Measurements from ENCODE around the gene LY9. TPM values are rescaled to one million over a fixed set of nuclear protein-coding genes. Genes with fewer than 3 reads are reported as not detected.

Gene LY9
- total RNA-seq, 1 experiment from 2014 or later, result not detected

- H3K27ac ChIP-seq (ENCODE audit: low read length), result no peak overlapping the region
- H3F3A ChIP-seq (ENCODE audit: low read length, unreplicated experiment), result no peaks in the 10 kb centered on the region
- peaks cover 11% of the 10 kb centered on the region for H3K4me1 ChIP-seq (ENCODE audit: insufficient read depth, low read length)
- H3K79me2 ChIP-seq (ENCODE audit: low read length), result no peaks in the 10 kb centered on the region
- intact Hi-C loops (cut with micrococcal nuclease), result no loop called here
- H3K4me3 ChIP-seq (ENCODE audit: low read length), result no peak overlapping the region
- DNase-seq, result no peak
- H3K9ac ChIP-seq (ENCODE audit: low read length), result no peak overlapping the region
- no peaks in the 10 kb centered on the region for H3K27me3 ChIP-seq (ENCODE audit: low read length)
- no peak overlapping the region for H3K4me2 ChIP-seq (ENCODE audit: low read length)
- no peak for ATAC-seq
- no peaks in the 10 kb centered on the region for H3K9me2 ChIP-seq (replicated peaks; ENCODE audit: low read length)
- H3K9me3 ChIP-seq (ENCODE audit: low read length), result no peaks in the 10 kb centered on the region
- H4K20me1 ChIP-seq (ENCODE audit: low read length), result no peaks in the 10 kb centered on the region
- BruUV-seq (replicated peaks), result no TSS peak
- ChIA-PET CTCF (no interaction called here), POLR2A (ENCODE audit: unreplicated experiment) (interaction anchor here (0.6 kb wide), 1 partner anchor 1704 kb away, joined by 3 read pairs; no protein-coding TSS in a partner anchor)
- TF ChIP-seq CTCF (conservative IDR thresholded peaks at IDR 0.05; ENCODE audit: low read depth, low read length) (no peak), EZH2 (IDR thresholded peaks at IDR 0.05; ENCODE audit: low read length, unreplicated experiment) (no peak), EZH2phosphoT487 (IDR thresholded peaks at IDR 0.05; ENCODE audit: borderline replicate concordance, low read length) (no peak)
- no peak overlapping the region for H2AFZ ChIP-seq (ENCODE audit: low read length)
- no peaks in the 10 kb centered on the region for H3K36me3 ChIP-seq (ENCODE audit: low read depth, low read length)
These were observed 23.6 kb upstream of the LY9 start for GRCh38 chr1:160772331-160772730.

GRCh38 chr1:160773093-160773492 lies 22.9 kb upstream of the LY9 start:
- peaks cover 11% of the 10 kb centered on the region for H3K4me1 ChIP-seq (ENCODE audit: insufficient read depth, low read length)
- intact Hi-C loops (cut with micrococcal nuclease), result no loop called here
- H3K27ac ChIP-seq (ENCODE audit: low read length), result no peak overlapping the region
- no peak for TF ChIP-seq CTCF (conservative IDR thresholded peaks at IDR 0.05; ENCODE audit: low read depth, low read length)
- TF ChIP-seq EZH2 (IDR thresholded peaks at IDR 0.05; ENCODE audit: low read length, unreplicated experiment), result no peak
- TF ChIP-seq EZH2phosphoT487 (IDR thresholded peaks at IDR 0.05; ENCODE audit: borderline replicate concordance, low read length), result no peak
- H3K9me2 ChIP-seq (replicated peaks; ENCODE audit: low read length), result no peaks in the 10 kb centered on the region
- DNase-seq (no peak), ATAC-seq (no peak)
- ChIA-PET CTCF (no interaction called here), POLR2A (ENCODE audit: unreplicated experiment) (interaction anchor here (0.6 kb wide), 1 partner anchor 17 kb away, joined by 4 read pairs; no protein-coding TSS in a partner anchor)
- H2AFZ ChIP-seq (ENCODE audit: low read length), result no peak overlapping the region
- no peaks in the 10 kb centered on the region for H3K9me3 ChIP-seq (ENCODE audit: low read length)
- no peak overlapping the region for H3K4me2 ChIP-seq (ENCODE audit: low read length)
- H3K79me2 ChIP-seq (ENCODE audit: low read length), result no peaks in the 10 kb centered on the region
- H3K36me3 ChIP-seq (ENCODE audit: low read depth, low read length), result no peaks in the 10 kb centered on the region
- no TSS peak for BruUV-seq (replicated peaks)
- no peak overlapping the region for H3K4me3 ChIP-seq (ENCODE audit: low read length)
- H4K20me1 ChIP-seq (ENCODE audit: low read length), result no peaks in the 10 kb centered on the region
- no peak overlapping the region for H3K9ac ChIP-seq (ENCODE audit: low read length)
- no peaks in the 10 kb centered on the region for H3F3A ChIP-seq (ENCODE audit: low read length, unreplicated experiment)
- no peaks in the 10 kb centered on the region for H3K27me3 ChIP-seq (ENCODE audit: low read length)

GRCh38 chr1:160774886-160775719 lies 20.9 kb upstream of the LY9 start:
- peaks cover 11% of the 10 kb centered on the region for H3K4me1 ChIP-seq (ENCODE audit: insufficient read depth, low read length)
- BruUV-seq (replicated peaks), result no TSS peak
- no peaks in the 10 kb centered on the region for H3K9me2 ChIP-seq (replicated peaks; ENCODE audit: low read length)
- no peaks in the 10 kb centered on the region for H4K20me1 ChIP-seq (ENCODE audit: low read length)
- intact Hi-C loops (cut with micrococcal nuclease), result no loop called here
- POLR2A ChIA-PET (ENCODE audit: unreplicated experiment), result no interaction called here
- peak overlapping the region; percentile 20 for H3K4me2 ChIP-seq (ENCODE audit: low read length)
- peak; percentile 66 for DNase-seq
- CTCF ChIA-PET, result no interaction called here
- no peaks in the 10 kb centered on the region for H3F3A ChIP-seq (ENCODE audit: low read length, unreplicated experiment)
- H3K4me3 ChIP-seq (ENCODE audit: low read length), result no peak overlapping the region
- ATAC-seq, result no peak; the same call in 1 of the 2 replicates
- H2AFZ ChIP-seq (ENCODE audit: low read length), result no peak overlapping the region
- H3K79me2 ChIP-seq (ENCODE audit: low read length), result no peaks in the 10 kb centered on the region
- H3K27me3 ChIP-seq (ENCODE audit: low read length), result no peaks in the 10 kb centered on the region
- H3K9me3 ChIP-seq (ENCODE audit: low read length), result no peaks in the 10 kb centered on the region
- H3K9ac ChIP-seq (ENCODE audit: low read length), result no peak overlapping the region
- H3K36me3 ChIP-seq (ENCODE audit: low read depth, low read length), result no peaks in the 10 kb centered on the region
- no peak overlapping the region for H3K27ac ChIP-seq (ENCODE audit: low read length)
- TF ChIP-seq CTCF (conservative IDR thresholded peaks at IDR 0.05; ENCODE audit: low read depth, low read length) (no peak), EZH2phosphoT487 (IDR thresholded peaks at IDR 0.05; ENCODE audit: borderline replicate concordance, low read length) (no peak), EZH2 (IDR thresholded peaks at IDR 0.05; ENCODE audit: low read length, unreplicated experiment) (no peak)
